DOHH2 (cell line): ENCODE measurements around the gene TEAD4.

Source experiments
- H3F3A ChIP-seq: fragments of 200-600 bp; sonication (generic), shearing (Covaris generic); 2 replicates; pipeline ENCODE4 v1.6.0; 2016; ENCODE audit warnings: antibody characterized with exemption, mild to moderate bottlenecking; ENCODE audit not compliant: control insufficient read depth, insufficient read depth
- H3K27ac ChIP-seq: fragments of 200-600 bp; sonication (generic); 2 replicates; pipeline ENCODE4 v1.5.1; 2014; ENCODE audit warnings: low read depth, mild to moderate bottlenecking, low read length, moderate library complexity
- H3K27me3 ChIP-seq: fragments of 200-600 bp; sonication (generic); 2 replicates; pipeline ENCODE4 v1.6.1; 2014; ENCODE audit warnings: mild to moderate bottlenecking, low read length, mixed read lengths; ENCODE audit not compliant: control insufficient read depth
- H3K36me3 ChIP-seq: fragments of 200-600 bp; sonication (generic); 2 replicates; pipeline ENCODE4 v1.6.1; 2014; ENCODE audit warnings: mild to moderate bottlenecking, low read length, moderate library complexity, mixed read lengths; ENCODE audit not compliant: control insufficient read depth
- H3K4me1 ChIP-seq: fragments of 200-600 bp; sonication (generic); 2 replicates; pipeline ENCODE4 v1.6.1; 2014; ENCODE audit warnings: mild to moderate bottlenecking, low read length, mixed read lengths; ENCODE audit not compliant: control insufficient read depth
- H3K4me2 ChIP-seq: fragments of 200-600 bp; sonication (generic); 2 replicates; pipeline ENCODE4 v1.6.0; 2014; ENCODE audit warnings: mild to moderate bottlenecking, low read length, moderate library complexity
- H3K4me3 ChIP-seq: fragments of 200-600 bp; sonication (generic); 2 replicates; pipeline ENCODE4 v1.5.1; 2014; ENCODE audit warnings: mild to moderate bottlenecking, low read length, mixed read lengths
- H3K79me2 ChIP-seq: fragments of 200-600 bp; sonication (generic); 2 replicates; pipeline ENCODE4 v1.6.1; 2014; ENCODE audit warnings: mild to moderate bottlenecking, low read length, mixed read lengths; ENCODE audit not compliant: control insufficient read depth
- H3K9me2 ChIP-seq: fragments of 200-600 bp; sonication (generic); replicated peaks from 2 replicates; pipeline ENCODE4 v1.6.1; 2014; ENCODE audit warnings: mild to moderate bottlenecking, low read length, mixed read lengths; ENCODE audit not compliant: control insufficient read depth
- H3K9me3 ChIP-seq: fragments of 200-600 bp; sonication (generic); 2 replicates; pipeline ENCODE4 v1.6.1; 2014; ENCODE audit warnings: antibody characterized with exemption, low read length, mixed read lengths; ENCODE audit not compliant: control insufficient read depth, insufficient read depth
- H4K20me1 ChIP-seq: fragments of 200-600 bp; sonication (generic); 2 replicates; pipeline ENCODE4 v1.6.0; 2014; ENCODE audit warnings: low read depth, mild to moderate bottlenecking, antibody characterized with exemption, low read length, moderate library complexity; ENCODE audit not compliant: control insufficient read depth, insufficient read depth
- CTCF ChIP-seq: fragments of 200-600 bp; sonication (generic); IDR thresholded peaks from one replicate; pipeline ENCODE4 v1.5.1; 2014; ENCODE audit warnings: antibody characterized with exemption, mild to moderate bottlenecking, low read depth, low read length; ENCODE audit not compliant: poor library complexity, severe bottlenecking
- EZH2phosphoT487 ChIP-seq: fragments of 200-600 bp; sonication (generic); IDR thresholded peaks from 2 replicates; pipeline ENCODE4 v1.6.1; 2017; ENCODE audit warnings: borderline replicate concordance, mild to moderate bottlenecking, antibody characterized with exemption, low read length, moderate library complexity, mixed read lengths

Gene TEAD4

GRCh38 chr12:3081886-3082285, 122.7 kb downstream of the TEAD4 start:
- Histone ChIP-seq H3K9me3 (0 out of 2 replicates have a peak, but pooled peaks cover 2% of the 10 kb centered on the region), H3K79me2 (no peaks in the 10 kb centered on the region), H3K9me2 (no peaks in the 10 kb centered on the region), H3K36me3 (no peaks in the 10 kb centered on the region), H3K4me3 (no peak overlapping the region), H3K4me2 (no peak overlapping the region), H3F3A (no peaks in the 10 kb centered on the region), H3K27ac (no peak overlapping the region), H3K27me3 (peaks cover 13% of the 10 kb centered on the region), H3K4me1 (peaks cover 23% of the 10 kb centered on the region), H4K20me1 (no peaks in the 10 kb centered on the region)
- TF ChIP-seq EZH2phosphoT487, result no peak

- Histone ChIP-seq H3F3A (no peaks in the 10 kb centered on the region), H3K9me3 (0 out of 2 replicates have a peak, but pooled peaks cover 2% of the 10 kb centered on the region), H3K9me2 (no peaks in the 10 kb centered on the region), H3K79me2 (no peaks in the 10 kb centered on the region), H3K36me3 (no peaks in the 10 kb centered on the region), H3K4me3 (no peak overlapping the region), H4K20me1 (no peaks in the 10 kb centered on the region), H3K4me2 (0 out of 2 replicates have a peak overlapping the region, but pooled peaks have one; percentile 11), H3K27me3 (peaks cover 2% of the 10 kb centered on the region), H3K27ac (no peak overlapping the region), H3K4me1 (peaks cover 18% of the 10 kb centered on the region)
- TF ChIP-seq EZH2phosphoT487 (no peak), CTCF (no peak)
Observed at GRCh38 chr12:3083241-3083920, 124.2 kb downstream of the TEAD4 start.

- H3K27me3 ChIP-seq, result no peaks in the 10 kb centered on the region
- H3F3A ChIP-seq, result no peaks in the 10 kb centered on the region
- 0 out of 2 replicates have a peak overlapping the region, but pooled peaks have one; percentile 11 for H3K4me2 ChIP-seq
- 0 out of 2 replicates have a peak, but pooled peaks cover 2% of the 10 kb centered on the region for H3K9me3 ChIP-seq
- H3K4me3 ChIP-seq, result no peak overlapping the region
- H3K9me2 ChIP-seq, result no peaks in the 10 kb centered on the region
- no peaks in the 10 kb centered on the region for H3K36me3 ChIP-seq
- H4K20me1 ChIP-seq, result no peaks in the 10 kb centered on the region
- H3K79me2 ChIP-seq, result no peaks in the 10 kb centered on the region
- TF ChIP-seq CTCF (no peak), EZH2phosphoT487 (no peak)
- H3K27ac ChIP-seq, result no peak overlapping the region
- H3K4me1 ChIP-seq, result peaks cover 18% of the 10 kb centered on the region
Observed at GRCh38 chr12:3083921-3084347, 124.7 kb downstream of the TEAD4 start.

- Histone ChIP-seq H4K20me1 (no peaks in the 10 kb centered on the region), H3K4me1 (peaks cover 18% of the 10 kb centered on the region), H3K36me3 (no peaks in the 10 kb centered on the region), H3K27ac (no peak overlapping the region), H3K27me3 (no peaks in the 10 kb centered on the region), H3F3A (no peaks in the 10 kb centered on the region), H3K9me2 (no peaks in the 10 kb centered on the region), H3K4me3 (no peak overlapping the region), H3K79me2 (no peaks in the 10 kb centered on the region), H3K9me3 (0 out of 2 replicates have a peak, but pooled peaks cover 2% of the 10 kb centered on the region), H3K4me2 (no peak overlapping the region)
- TF ChIP-seq CTCF (no peak), EZH2phosphoT487 (no peak)
Observed at GRCh38 chr12:3084742-3085141, 125.5 kb downstream of the TEAD4 start.
